ENCODE measurements around the gene MOB1B.

Gene MOB1B

GRCh38 chr4:70859066-70859465, 43.1 kb upstream of the MOB1B start:
- H3K9ac ChIP-seq (ENCODE audit: low read length) = no peak overlapping the region
- H3K9me3 ChIP-seq (ENCODE audit: insufficient read depth, low read length) = no peaks in the 10 kb centered on the region
- H4K20me1 ChIP-seq (ENCODE audit: low read depth, low read length) = no peaks in the 10 kb centered on the region

GRCh38 chr4:70863099-70863790, 38.9 kb upstream of the MOB1B start:
- no peak overlapping the region for H3K27ac ChIP-seq (ENCODE audit: low read depth, low read length)
- no peaks in the 10 kb centered on the region for H4K20me1 ChIP-seq (ENCODE audit: low read depth, low read length)
- no peak overlapping the region for H3K4me3 ChIP-seq (ENCODE audit: insufficient read depth, low read length, poor library complexity, severe bottlenecking)
- no peaks in the 10 kb centered on the region for H3K9me2 ChIP-seq (replicated peaks; ENCODE audit: insufficient read depth, low read length)
- TF ChIP-seq EZH2phosphoT487 (conservative IDR thresholded peaks at IDR 0.05; ENCODE audit: low read length) = no peak
- TF ChIP-seq CTCF (IDR thresholded peaks at IDR 0.05; ENCODE audit: insufficient read depth, low read length, poor library complexity, severe bottlenecking) = no peak
- H3F3A ChIP-seq (ENCODE audit: insufficient read depth) = no peaks in the 10 kb centered on the region
- no peak overlapping the region for H3K4me2 ChIP-seq (ENCODE audit: low read depth, low read length, poor library complexity, severe bottlenecking)
- no peak overlapping the region for H2AFZ ChIP-seq (ENCODE audit: low read depth, low read length, severe bottlenecking)
- no peaks in the 10 kb centered on the region for H3K79me2 ChIP-seq (ENCODE audit: insufficient read depth, low read length)
- H3K36me3 ChIP-seq (ENCODE audit: low read length) = no peaks in the 10 kb centered on the region
- H3K27me3 ChIP-seq (ENCODE audit: low read length) = no peaks in the 10 kb centered on the region
- no peak overlapping the region for H3K9ac ChIP-seq (ENCODE audit: low read length)
- no peaks in the 10 kb centered on the region for H3K9me3 ChIP-seq (ENCODE audit: insufficient read depth, low read length)

More at GRCh38 chr4:70859066-70859465, 43.1 kb upstream of the MOB1B start:
- Histone ChIP-seq H3K9me2 (replicated peaks; ENCODE audit: insufficient read depth, low read length) (no peaks in the 10 kb centered on the region), H3K36me3 (ENCODE audit: low read length) (no peaks in the 10 kb centered on the region), H3K4me3 (ENCODE audit: insufficient read depth, low read length, poor library complexity, severe bottlenecking) (no peak overlapping the region), H3K27ac (ENCODE audit: low read depth, low read length) (no peak overlapping the region), H3K27me3 (ENCODE audit: low read length) (no peaks in the 10 kb centered on the region), H3K79me2 (ENCODE audit: insufficient read depth, low read length) (no peaks in the 10 kb centered on the region), H3F3A (ENCODE audit: insufficient read depth) (no peaks in the 10 kb centered on the region), H2AFZ (ENCODE audit: low read depth, low read length, severe bottlenecking) (no peak overlapping the region), H3K4me2 (ENCODE audit: low read depth, low read length, poor library complexity, severe bottlenecking) (no peak overlapping the region)
- TF ChIP-seq EZH2phosphoT487 (conservative IDR thresholded peaks at IDR 0.05; ENCODE audit: low read length) (no peak), CTCF (IDR thresholded peaks at IDR 0.05; ENCODE audit: insufficient read depth, low read length, poor library complexity, severe bottlenecking) (no peak)

DNA sequence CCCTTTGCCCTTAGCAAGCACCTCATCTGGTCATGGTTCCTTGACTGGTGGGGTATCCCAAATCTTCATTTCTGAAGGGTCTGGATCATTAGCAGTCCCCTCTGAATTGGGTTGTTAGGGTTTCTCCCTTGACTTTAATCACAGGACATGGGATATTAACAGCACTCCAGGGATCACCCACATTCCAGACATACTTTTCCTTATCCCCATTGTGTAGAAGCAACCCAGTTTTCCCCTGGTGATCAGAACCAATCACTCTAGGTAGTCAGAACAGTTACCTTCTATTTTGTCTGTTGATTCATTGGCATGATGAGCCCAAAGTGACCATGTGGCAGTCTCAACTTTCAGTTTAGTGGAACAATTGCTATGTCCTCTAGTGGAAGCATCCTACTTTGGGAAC, 33.4 kb upstream of the MOB1B start:
- H2AFZ ChIP-seq (ENCODE audit: low read depth, low read length, severe bottlenecking) = no peak overlapping the region
- H3K79me2 ChIP-seq (ENCODE audit: insufficient read depth, low read length) = no peaks in the 10 kb centered on the region
- no peaks in the 10 kb centered on the region for H3K9me2 ChIP-seq (replicated peaks; ENCODE audit: insufficient read depth, low read length)
- H3K4me2 ChIP-seq (ENCODE audit: low read depth, low read length, poor library complexity, severe bottlenecking) = no peak overlapping the region
- no peak overlapping the region for H3K4me3 ChIP-seq (ENCODE audit: insufficient read depth, low read length, poor library complexity, severe bottlenecking)
- H3K36me3 ChIP-seq (ENCODE audit: low read length) = no peaks in the 10 kb centered on the region
- H3F3A ChIP-seq (ENCODE audit: insufficient read depth) = no peaks in the 10 kb centered on the region
- H3K27ac ChIP-seq (ENCODE audit: low read depth, low read length) = no peak overlapping the region
- H3K27me3 ChIP-seq (ENCODE audit: low read length) = no peaks in the 10 kb centered on the region
- TF ChIP-seq EZH2phosphoT487 (conservative IDR thresholded peaks at IDR 0.05; ENCODE audit: low read length) (no peak), CTCF (IDR thresholded peaks at IDR 0.05; ENCODE audit: insufficient read depth, low read length, poor library complexity, severe bottlenecking) (no peak)
- H4K20me1 ChIP-seq (ENCODE audit: low read depth, low read length) = no peaks in the 10 kb centered on the region
- H3K9ac ChIP-seq (ENCODE audit: low read length) = no peak overlapping the region
- no peaks in the 10 kb centered on the region for H3K9me3 ChIP-seq (ENCODE audit: insufficient read depth, low read length)

Data from SU-DHL-6 (cell line).